GM12864 (cell line): ENCODE data around the gene KBTBD8.

Source experiments
- DNase-seq: peaks from one replicate; pipeline ENCODE4 v3.0.0-alpha.2; 2011; ENCODE audit warnings: low read depth
- H3K4me3 ChIP-seq: 2 replicates; pipeline ENCODE4 v1.5.1; 2011; ENCODE audit warnings: mild to moderate bottlenecking, low read depth, low read length, control low read depth
- TF ChIP-seq, protein P1 (sequence below): IDR thresholded peaks from 2 replicates; pipeline ENCODE4 v1.5.1; 2011; ENCODE audit warnings: low read depth, mild to moderate bottlenecking, moderate library complexity, low read length, control low read depth, inconsistent platforms; ENCODE audit errors: missing control alignments

Gene KBTBD8

DNA sequence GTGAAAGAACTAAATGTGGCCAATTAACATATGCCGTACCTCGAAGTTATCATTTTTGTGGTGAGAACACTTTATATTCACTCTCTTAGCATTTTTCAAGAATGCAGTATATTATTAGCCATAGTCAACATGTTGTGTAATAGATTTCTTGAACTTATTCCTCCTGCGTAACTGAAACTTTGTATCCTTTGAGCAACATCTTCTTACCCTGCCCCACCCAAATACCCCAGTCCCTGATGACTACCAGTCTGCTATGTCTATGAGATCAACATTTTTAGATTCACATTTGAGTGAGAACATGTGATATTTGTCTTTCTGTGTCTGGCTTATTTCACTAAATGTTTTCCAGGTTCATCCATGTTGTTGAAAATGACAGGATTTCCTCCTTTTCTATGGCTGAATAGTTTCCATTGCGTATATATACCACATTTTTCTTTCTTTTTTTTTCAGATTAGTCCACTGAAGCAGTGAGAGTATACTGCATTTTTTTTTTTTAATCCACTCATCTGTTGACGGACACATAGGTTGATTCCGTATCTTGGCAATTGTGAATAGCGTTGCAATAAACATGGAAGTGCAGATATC lies 12.7 kb upstream of the KBTBD8 start:
- TF ChIP-seq, protein P1, sequence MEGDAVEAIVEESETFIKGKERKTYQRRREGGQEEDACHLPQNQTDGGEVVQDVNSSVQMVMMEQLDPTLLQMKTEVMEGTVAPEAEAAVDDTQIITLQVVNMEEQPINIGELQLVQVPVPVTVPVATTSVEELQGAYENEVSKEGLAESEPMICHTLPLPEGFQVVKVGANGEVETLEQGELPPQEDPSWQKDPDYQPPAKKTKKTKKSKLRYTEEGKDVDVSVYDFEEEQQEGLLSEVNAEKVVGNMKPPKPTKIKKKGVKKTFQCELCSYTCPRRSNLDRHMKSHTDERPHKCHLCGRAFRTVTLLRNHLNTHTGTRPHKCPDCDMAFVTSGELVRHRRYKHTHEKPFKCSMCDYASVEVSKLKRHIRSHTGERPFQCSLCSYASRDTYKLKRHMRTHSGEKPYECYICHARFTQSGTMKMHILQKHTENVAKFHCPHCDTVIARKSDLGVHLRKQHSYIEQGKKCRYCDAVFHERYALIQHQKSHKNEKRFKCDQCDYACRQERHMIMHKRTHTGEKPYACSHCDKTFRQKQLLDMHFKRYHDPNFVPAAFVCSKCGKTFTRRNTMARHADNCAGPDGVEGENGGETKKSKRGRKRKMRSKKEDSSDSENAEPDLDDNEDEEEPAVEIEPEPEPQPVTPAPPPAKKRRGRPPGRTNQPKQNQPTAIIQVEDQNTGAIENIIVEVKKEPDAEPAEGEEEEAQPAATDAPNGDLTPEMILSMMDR = no peak
- no peak for DNase-seq
- H3K4me3 ChIP-seq = no peak overlapping the region

DNA sequence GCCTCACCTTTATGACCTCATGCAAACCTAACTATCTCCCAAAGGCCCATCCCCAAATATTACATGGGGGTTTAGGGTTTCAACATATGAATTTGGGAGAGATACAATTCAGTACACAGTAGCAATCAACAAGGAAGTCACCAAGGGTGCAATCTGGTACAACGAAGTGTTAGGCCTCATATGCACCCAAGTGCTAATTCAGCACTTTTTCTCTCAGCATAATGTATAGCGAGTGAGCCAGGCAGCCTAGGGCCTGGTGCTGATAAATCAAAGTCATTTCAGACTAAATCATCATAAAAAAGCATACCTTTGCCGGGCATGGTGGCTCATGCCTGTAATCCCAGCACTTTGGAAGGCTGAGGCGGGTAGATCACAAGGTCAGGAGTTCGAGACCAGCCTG lies 11.7 kb upstream of the KBTBD8 start:
- TF ChIP-seq, protein P1 = no peak
- DNase-seq = no peak

DNA sequence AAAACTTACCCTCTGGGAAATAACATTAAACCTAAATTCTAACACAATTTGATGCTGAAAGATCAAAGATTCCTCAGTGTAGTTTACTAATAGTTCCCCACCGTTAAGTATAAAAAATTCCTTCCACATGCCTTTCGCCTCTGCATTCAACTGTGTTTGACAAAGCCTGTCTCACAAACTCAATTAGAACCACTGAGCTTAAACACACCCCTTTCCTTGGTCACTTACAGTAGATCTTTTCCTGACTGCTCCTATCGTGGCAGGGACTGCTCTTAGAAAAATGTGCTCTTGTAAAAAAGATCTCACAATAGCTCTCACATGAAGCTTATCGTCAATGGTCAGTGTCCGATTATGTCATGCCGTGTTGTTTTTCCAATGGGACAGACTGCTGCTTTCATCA lies 8.9 kb upstream of the KBTBD8 start:
- no peak overlapping the region for H3K4me3 ChIP-seq
- DNase-seq = no peak
- TF ChIP-seq, protein P1 = no peak

More for the DNA sequence above, 11.7 kb upstream of the KBTBD8 start:
- no peak overlapping the region for H3K4me3 ChIP-seq

DNA sequence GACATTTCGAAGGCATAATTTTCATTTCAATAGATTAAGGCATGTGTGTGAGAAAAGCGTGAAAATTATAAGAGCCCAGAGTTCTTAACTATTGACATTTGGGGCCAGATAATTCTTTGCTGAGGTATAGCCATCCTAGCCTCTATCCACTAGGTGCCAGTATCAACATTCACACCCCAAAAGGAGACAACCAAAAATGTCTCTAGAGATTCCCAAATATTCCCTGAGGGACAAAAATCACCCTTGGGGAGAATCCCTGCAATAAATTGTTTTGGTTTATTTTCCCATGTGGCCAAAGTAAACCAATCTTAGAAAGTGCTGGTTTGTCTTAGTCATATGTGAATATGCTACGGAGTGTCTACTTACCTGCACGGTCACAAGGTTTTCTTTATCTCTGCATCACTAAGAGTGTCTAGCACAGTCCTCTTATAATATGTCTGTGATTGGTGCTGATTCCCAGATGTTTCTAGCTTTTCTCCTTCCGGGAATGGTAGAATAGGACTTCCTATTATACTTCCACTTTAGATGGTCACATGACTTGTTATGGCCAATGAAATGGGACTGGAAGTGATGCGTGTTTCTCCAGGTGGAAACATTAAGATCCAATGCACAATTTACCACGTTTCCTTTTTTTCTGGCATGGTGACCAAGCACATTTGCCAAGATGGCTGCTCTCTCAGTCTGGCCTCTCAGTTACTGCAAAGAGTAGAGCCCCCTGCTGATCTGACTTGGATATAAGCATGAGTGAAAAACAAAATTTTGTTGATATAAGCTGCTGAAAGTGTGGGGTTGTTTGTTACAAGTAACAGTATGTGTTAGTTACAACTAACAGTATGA lies 8.0 kb upstream of the KBTBD8 start:
- DNase-seq = peak; percentile 67
- TF ChIP-seq, protein P1 = peak; percentile 85
- peak overlapping the region; percentile 67 for H3K4me3 ChIP-seq

DNA sequence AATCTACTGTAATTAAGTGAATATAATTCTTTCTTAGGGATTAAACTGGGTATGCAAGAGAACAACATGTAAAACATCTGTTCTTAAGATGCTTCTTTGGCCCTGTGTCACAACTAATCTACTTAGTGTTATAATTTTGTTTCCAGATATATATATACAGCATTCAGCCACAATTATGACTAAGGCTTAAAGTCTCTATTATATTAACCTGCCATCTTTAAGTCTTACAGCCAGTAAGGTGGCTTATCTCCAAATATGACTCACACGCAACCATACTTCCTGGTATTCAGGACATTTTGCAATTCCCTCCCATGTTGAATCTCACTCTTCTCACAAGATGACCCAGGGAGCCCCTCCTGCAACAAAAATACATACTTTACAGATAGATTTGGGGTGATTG lies 6.6 kb upstream of the KBTBD8 start:
- no peak overlapping the region for H3K4me3 ChIP-seq
- DNase-seq = no peak
- TF ChIP-seq, protein P1 = no peak

DNA sequence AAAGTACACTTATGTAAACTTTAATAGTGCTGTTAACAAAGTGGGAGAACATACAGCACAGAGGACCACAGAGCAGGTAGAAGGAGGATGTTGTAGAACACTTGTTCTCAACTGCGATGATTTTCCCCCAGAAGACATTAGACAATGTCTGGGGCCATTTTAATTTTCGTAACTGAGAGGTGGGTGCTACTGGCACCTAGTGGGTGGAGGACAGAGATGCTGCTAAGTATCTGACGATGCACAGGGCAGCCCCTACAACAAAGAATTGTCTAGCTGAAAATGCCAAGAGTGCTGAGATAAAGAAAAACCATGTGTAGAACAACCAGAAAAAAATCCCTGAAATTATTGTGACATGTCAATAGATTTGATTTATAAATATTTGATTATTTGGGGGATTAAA lies 5.0 kb upstream of the KBTBD8 start:
- DNase-seq = no peak

More for the DNA sequence above, 5.0 kb upstream of the KBTBD8 start:
- H3K4me3 ChIP-seq = no peak overlapping the region
- TF ChIP-seq, protein P1 = no peak
